ENCODE data around the gene PRCP. TPM values are rescaled to one million over a fixed set of nuclear protein-coding genes. Genes with fewer than 3 reads are reported as not detected.
A peak's percentile ranks its signal among the peaks of the same experiment; 100 is the strongest.

PRCP gene
- total and polyA plus RNA-seq, 2 donors (not counting 3 experiments of a cell fraction or from before 2014, with no cell fraction given), result 170 to 277 TPM

DNA sequence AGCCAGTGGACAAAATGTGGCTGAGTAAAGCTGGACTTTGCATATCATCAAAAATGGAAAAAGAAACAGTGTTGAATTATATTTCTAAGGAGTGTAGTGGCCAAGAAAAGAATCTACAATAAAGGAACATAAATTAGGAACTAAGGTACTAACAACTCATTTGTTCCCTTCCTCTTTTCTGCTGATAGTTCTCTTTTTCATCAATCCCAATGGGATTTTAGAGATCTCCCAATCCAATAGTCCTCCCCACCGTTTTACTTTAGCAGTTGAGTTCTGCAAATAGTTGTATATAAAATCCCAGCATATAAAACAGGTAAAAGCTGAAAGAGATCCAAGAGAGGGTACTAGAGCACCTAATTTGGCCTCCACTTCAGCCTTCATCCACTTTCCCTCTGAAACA lies 2.0 kb downstream of the PRCP start:
- TF ChIP-seq POLR2AphosphoS5 (IDR thresholded peaks at IDR 0.05; ENCODE audit: insufficient read depth, low read depth, low read length) (no peak), JUN (IDR thresholded peaks at IDR 0.05; ENCODE audit: borderline replicate concordance, insufficient read depth, insufficient read length, low read depth) (no peak), GATA2 (IDR thresholded peaks at IDR 0.05; ENCODE audit: insufficient read depth, insufficient read length, low read depth, low read length) (no peak), POLR2A (IDR thresholded peaks at IDR 0.05; ENCODE audit: low read depth, low read length) (no peak), MYC (IDR thresholded peaks at IDR 0.05; ENCODE audit: low read depth, low read length) (no peak), EZH2 (IDR thresholded peaks at IDR 0.05; ENCODE audit: borderline replicate concordance, low read depth, low read length, severe bottlenecking) (no peak), FOS (IDR thresholded peaks at IDR 0.05; ENCODE audit: borderline replicate concordance, insufficient read depth, low read length) (no peak)
- TF ChIP-seq, protein P1, sequence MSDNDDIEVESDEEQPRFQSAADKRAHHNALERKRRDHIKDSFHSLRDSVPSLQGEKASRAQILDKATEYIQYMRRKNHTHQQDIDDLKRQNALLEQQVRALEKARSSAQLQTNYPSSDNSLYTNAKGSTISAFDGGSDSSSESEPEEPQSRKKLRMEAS (IDR thresholded peaks at IDR 0.05; ENCODE audit: insufficient read depth, insufficient read length), result no peak
- TF ChIP-seq, protein P2, sequence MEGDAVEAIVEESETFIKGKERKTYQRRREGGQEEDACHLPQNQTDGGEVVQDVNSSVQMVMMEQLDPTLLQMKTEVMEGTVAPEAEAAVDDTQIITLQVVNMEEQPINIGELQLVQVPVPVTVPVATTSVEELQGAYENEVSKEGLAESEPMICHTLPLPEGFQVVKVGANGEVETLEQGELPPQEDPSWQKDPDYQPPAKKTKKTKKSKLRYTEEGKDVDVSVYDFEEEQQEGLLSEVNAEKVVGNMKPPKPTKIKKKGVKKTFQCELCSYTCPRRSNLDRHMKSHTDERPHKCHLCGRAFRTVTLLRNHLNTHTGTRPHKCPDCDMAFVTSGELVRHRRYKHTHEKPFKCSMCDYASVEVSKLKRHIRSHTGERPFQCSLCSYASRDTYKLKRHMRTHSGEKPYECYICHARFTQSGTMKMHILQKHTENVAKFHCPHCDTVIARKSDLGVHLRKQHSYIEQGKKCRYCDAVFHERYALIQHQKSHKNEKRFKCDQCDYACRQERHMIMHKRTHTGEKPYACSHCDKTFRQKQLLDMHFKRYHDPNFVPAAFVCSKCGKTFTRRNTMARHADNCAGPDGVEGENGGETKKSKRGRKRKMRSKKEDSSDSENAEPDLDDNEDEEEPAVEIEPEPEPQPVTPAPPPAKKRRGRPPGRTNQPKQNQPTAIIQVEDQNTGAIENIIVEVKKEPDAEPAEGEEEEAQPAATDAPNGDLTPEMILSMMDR (IDR thresholded peaks at IDR 0.05; ENCODE audit: extremely low read depth in 1 of 2, insufficient read depth in 1 of 2, low read depth in 1 of 2, low read length in 2 of 2), result no peak
- Histone ChIP-seq H3K27ac (ENCODE audit: insufficient read depth, low read depth, low read length) (no peak overlapping the region), H3K79me2 (ENCODE audit: control insufficient read depth, insufficient read depth, low read length) (peaks cover 50% of the 10 kb centered on the region), H3K9ac (replicated peaks; ENCODE audit: extremely low read depth, insufficient read depth, low read length) (no peak overlapping the region), H3K4me2 (ENCODE audit: insufficient read depth, low read length) (peak overlapping the region; percentile 80), H3K4me1 (ENCODE audit: control insufficient read depth, extremely low read depth, insufficient read depth, low read length) (peaks cover 32% of the 10 kb centered on the region), H3K9me3 (replicated peaks; ENCODE audit: control insufficient read depth, insufficient read depth, low read length) (no peaks in the 10 kb centered on the region), H3K36me3 (ENCODE audit: control insufficient read depth in 2 of 2, extremely low read depth in 1 of 2, insufficient read depth in 2 of 2, low read length in 2 of 2) (peaks cover 0 to 3% of the 10 kb centered on the region in 2 experiments), H3K4me3 (replicated peaks in 1 of 3; ENCODE audit: insufficient read depth in 1 of 3, low read depth in 1 of 3, low read length in 3 of 3) (peak overlapping the region in 2 of 3 experiments; percentile 50 to 75), H3K27me3 (ENCODE audit: control insufficient read depth in 2 of 2, insufficient read depth in 2 of 2, low read length in 2 of 2) (no peaks in the 10 kb centered on the region), H2AFZ (ENCODE audit: low read depth, low read length) (no peak overlapping the region), H3K9me1 (replicated peaks; ENCODE audit: control insufficient read depth, extremely low read depth, insufficient read depth, low read length) (no peaks in the 10 kb centered on the region), H4K20me1 (replicated peaks; ENCODE audit: control insufficient read depth, extremely low read depth, insufficient read depth, low read length) (no peaks in the 10 kb centered on the region)
- no TSS peak for BruUV-seq (replicated peaks)
- intact Hi-C loops (cut with micrococcal nuclease) (no loop called here), dilution Hi-C loops (cut with MboI; ENCODE audit: extremely low pct_ligation_motif_present, low sequenced_read_pairs) (no loop called here)
- ChIA-PET POLR2A (no interaction called here), CTCF (interaction anchor here (1.0 to 9.1 kb wide), 3 partner anchors 13 to 33 kb away, joined by 3 to 191 read pairs (median 4); no protein-coding TSS in a partner anchor)
- DNase-seq (ENCODE audit: low read depth, low spot score) (no peak), FAIRE-seq (no peak)

Data from endothelial cell of umbilical vein (primary cell).